ENCODE measurements around the gene PPM1G.
A peak's percentile ranks its signal among the peaks of the same experiment; 100 is the strongest.
"Not testable (repeated sequence)": the region's sequence is repeated elsewhere in the genome, so short reads cannot be mapped to it uniquely, and the experiment has no call there.

PPM1G gene

DNA sequence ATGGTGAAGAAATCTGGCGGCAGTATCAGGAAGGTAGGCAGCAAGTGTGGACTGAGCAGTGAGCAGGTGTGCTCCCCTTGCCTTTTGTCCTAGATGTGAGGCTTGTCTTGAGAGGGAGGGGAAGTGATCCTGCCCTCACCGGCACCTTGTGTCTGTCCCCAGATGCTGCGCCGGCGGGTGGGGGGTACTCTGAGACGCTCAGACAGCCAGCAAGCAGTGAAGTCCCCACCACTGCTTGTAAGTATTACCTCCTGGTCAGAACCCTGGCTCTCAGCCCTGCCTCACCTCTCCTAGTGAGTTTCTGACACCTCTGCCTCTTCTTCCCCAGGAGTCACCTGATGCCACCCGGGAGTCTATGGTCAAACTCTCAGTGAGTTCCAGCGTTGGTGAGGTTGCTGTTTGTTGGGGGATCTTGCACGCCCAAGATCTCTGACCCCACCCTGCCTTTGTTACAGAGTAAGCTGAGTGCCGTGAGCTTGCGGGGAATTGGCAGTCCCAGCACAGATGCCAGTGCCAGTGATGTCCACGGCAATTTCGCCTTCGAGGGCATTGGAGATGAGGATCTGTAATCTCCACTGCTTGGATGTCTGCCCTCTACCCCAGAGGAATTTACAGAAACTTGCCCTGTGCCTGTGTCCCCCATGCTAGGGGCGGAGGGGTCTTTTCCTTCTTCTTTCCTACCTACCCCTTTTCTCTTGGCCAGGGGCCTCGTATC lies 33.1 kb downstream of the PPM1G start:
- no peak for DNase-seq (ENCODE audit: low read depth, low spot score)

DNA sequence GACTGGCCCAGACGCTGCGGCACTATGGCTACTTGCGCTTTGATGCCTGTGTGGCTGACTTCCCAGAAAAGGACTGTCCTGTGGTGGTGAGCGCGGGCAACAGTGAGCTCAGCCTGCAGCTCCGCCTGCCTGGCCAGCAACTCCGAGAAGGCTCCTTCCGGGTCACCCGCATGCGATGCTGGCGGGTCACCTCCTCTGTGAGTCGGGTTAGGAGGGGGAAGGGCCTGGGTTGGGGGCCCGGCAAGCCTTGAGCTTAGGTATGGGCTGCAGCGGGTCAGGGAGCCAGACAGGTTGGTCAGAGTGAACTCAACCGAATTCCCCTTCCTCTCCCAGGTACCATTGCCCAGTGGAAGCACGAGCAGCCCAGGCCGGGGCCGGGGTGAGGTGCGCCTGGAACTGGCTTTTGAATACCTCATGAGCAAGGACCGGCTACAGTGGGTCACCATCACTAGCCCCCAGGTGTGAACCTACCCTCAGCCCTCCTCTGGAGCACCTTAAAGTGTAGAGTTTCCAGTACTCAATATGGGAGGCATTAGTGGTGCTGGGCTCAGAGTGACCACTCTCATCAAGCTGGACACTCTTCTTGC lies 33.8 kb downstream of the PPM1G start:
- no peak for DNase-seq (ENCODE audit: low read depth, low spot score)

DNA sequence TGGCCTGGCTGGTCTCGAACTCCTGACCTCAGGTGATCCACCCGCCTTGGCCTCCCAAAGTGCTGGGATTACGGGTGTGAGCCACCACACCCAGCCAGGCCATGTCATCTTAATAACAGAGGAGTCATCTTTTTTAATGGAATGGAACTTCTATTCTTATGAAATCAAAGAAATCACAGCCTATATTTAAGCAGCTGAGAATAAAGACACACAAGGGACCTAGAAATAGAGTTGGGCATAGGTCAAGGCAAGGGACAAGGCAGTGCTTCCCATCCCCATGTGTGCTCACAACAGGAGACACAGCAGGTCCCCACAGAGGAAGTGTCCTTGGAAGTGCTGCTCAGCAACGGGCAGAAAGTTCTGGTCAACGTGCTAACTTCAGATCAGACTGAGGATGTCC lies 35.8 kb downstream of the PPM1G start:
- DNase-seq (ENCODE audit: low read depth, low spot score): no peak

DNA sequence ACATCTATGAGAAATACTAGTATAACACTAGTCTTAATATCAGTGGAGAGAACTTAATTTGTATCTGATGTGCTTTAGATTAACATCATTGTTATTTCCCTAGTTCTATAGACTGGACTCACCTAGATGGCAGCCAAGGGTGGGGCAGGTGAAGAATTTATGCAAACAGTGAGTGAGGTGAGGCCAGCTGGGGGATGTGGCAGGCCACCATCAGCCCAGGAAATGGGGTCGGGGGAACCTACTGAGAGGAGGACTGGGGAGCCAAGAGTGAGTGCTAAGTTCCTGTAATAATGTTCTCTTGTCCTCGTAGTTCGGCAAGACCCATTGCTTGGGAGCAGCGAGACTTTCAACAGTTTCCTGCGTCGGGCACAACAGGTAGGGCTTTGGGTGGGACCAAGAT lies 36.5 kb downstream of the PPM1G start:
- no peak for DNase-seq (ENCODE audit: low read depth, low spot score)

DNA sequence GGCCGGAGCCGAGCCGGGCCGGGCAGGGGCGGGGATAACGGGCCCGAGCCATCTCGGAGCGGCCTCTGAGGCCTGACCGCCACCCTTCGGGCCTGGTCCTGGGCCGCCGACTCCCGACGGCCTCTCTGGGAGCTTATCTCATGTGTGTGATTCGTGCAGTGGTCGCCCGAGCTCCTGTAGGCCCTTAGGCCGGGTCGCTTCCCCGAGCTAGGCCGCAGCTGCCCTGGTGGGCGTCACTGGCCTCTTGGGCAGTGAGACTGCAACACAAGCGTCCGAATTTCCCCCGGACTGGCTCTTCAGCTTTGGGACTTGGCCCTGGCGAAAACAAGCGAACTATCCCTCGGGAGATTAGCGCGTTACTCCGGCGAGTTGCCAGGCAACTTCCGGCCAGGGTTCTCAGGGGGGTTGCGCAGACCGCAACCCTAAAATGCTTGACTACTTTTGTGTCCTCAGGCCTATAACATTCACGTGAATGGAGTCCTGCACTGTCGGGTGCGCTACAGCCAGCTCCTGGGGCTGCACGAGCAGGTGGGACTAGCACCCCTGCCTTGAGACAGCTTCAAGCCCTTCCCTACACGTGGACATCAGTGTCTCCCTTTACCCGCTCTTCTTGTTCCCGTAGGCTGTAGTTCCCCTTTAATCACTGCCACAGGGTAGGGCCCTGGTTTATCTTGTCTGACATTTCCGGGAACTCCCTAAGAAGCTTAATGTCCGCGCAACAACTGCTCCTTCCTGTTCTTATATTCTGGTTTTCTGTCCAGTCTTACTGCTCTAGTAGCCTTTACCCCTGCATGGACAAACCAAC lies 38.4 kb downstream of the PPM1G start:
- peak; percentile 59 for DNase-seq (ENCODE audit: low read depth, low spot score)

DNA sequence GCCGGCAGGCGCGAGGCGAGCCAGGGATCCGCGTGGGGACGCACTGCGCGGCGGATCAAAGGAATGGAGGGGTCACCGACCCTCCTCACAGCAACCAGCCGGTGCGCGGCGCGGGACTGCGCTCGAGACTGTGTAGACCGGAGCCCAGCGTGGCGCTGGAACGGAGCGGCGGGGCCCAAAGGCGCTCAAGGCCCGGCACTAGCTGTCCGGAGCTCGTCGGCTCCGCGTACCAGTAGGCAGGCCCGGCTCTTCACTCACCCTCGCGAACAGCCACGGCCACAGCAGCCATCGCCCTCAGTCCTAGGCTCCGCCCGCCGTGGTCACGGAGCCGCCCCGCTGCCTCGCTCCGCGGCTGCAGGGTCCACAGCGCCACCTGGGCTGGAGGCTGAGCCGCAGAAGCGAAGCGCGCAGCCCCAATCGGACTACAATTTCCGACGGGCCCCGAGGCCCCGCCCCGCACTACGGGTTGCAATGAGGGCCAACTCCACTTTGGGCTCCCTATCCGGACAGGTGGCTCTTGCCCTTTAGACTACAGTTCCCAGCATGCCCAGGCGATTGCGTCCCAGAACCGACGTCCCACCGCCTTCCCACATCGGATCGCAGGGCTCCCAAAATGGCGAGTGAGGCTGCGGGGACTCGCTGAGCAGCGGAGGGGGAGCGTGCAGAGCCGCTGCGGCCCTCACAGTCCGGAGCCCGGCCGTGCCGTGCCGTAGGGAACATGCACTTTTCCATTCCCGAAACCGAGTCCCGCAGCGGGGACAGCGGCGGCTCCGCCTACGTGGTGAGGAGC lies 39.2 kb downstream of the PPM1G start, which contains the start of the genes EIF2B4 and SNX17:
TSS of gene EIF2B4 (minus strand) at position 313 of the 790 bp plus-strand sequence. CDS start at position 289, 24 bp downstream.
TSS of gene SNX17 (plus strand) at position 591 of the 790 bp plus-strand sequence. CDS start at position 719, 128 bp downstream.
- DNase-seq (ENCODE audit: low read depth, low spot score): peak; percentile 99

DNA sequence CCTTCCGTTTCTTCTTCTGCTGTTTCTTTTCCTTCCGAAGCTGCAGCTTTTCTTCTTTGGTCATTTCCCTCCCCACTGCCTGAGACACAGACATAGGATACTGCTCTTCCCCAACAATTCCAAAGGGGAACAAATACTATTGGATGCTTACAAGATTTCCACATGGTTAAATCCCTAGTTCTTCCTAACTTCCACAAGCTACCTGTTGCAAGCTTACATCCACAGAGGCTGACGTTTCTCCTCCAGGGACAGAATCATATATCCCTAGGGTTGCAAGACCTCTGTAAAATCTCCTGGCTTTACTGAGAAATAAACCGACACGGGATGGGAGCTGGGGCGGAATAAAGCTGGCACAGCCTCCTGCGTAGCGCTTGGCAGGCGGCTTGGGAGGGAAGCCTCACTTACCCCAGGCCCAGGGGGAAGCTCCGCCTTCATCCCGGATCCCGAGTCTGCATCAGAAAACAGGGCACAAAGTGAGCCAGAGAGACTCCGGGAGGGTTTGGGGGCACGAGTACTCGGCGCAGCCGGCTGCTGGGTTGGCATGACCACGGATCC lies 39.8 kb downstream of the PPM1G start:
- no peak for DNase-seq (ENCODE audit: low read depth, low spot score)

DNA sequence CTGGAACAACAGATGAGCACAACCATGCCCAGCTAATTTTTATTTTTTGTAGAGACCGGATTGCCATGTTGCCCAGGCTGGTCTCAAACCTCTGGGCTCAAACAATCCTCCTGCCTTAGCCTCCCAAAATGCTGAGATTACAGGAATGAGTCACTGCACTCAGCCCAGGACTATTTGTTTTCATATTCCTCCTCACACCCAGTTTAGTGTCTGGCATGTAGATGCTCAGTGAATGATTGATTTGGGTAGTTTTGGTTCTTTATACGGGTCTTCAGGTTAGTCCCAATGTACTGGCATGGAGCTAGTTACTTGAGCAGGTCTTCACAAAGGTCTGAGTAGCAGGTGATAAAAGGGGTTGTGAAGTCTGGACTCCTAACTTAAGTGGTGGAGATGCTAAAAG lies 45.5 kb downstream of the PPM1G start:
- DNase-seq (ENCODE audit: low read depth, low spot score): no peak

DNA sequence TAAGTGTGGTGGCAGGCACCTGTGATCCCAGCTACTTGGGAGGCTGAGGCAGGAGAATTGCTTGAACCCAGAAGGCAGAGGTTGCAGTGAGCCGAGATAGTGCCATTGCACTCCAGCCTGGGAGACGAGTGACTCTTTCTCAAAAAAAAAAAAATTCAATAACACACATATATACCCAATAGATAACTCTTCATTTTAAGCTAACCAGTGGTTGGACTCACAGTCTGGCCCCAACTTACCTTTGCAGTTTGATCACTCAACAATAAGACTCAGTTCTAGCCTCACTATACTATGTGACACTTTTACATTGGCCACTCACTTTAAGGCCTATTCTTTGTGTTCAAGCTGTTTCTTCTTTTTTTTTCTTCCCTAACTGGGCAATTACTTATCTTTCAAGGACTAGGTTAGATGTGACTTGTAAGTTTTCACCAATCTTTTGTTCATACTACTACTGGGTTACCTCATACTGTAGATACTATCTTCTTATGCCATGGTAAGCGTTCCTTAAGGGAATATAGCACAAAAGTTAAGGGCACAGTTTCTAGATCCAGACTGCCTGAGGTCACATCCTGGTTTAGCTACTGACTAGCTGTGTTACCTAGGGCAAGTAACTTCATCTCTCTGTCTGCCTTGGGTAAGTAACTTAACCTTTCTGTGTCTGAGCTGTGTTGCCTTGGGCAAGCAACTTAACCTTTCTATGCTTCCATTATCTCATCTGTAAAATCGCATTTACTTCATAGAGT lies 46.5 kb downstream of the PPM1G start:
- no peak for DNase-seq (ENCODE audit: low read depth, low spot score)

DNA sequence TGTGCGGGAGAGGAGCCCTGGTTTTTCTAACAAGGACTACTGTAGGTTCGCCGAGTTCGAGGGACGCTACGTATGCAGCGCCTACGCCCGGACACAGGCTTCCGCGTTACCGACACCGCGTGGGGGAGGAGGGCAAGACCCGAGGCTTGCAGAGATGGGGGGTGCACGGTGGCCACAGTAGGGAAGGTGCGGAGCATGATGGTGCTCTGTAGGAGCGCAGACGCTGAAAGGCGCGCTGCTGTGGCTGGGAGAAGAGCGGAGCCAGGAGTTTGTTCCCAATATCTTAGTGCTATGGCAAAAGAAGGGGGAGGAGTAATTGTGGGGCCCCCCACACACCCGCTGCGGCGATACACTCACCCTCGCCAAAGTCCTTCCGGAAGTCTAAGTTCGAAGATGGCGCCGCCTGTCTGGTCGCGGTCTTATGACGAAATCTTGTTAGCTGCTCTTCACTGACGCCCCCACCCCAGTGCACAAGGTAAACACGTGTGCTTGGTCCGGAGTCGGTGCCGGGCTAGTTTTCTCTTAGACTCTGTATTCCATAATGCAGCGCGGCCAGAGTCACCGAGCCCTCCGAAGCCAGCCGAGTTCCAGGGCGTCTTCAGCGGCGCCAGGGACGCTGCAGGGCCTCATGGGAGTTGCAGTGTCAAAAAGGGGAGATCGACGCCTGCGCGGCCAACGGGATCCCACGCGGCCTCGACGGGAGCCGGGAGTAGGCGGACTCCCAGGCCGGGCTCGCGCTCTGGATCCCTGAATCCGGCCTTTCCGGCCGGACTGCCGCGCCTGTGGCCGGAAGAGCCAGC lies 52.8 kb downstream of the PPM1G start, which contains the start of gene GTF3C2:
TSS of gene GTF3C2 (minus strand) at position 383 of the 800 bp plus-strand sequence. CDS start 13,210 bp downstream, outside the sequence.
- peak; percentile 99 for DNase-seq (ENCODE audit: low read depth, low spot score)

DNA sequence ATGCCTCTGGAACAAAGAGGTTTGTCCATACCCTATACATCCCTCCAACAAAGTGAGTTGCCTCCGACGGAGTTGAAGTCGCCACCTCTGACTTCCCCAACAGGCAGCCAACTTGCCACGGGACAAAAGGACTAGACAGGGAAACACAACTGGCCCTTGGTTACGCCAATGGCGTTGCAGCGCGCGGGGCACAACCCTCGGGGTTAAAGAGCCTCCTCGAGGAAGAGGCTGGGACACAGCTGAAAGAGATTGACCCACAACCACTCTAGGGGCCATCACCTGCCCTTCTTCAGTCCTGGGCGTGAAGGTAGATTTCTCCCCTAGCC lies 53.4 kb downstream of the PPM1G start:
- DNase-seq (ENCODE audit: low read depth, low spot score): peak; percentile 79

DNA sequence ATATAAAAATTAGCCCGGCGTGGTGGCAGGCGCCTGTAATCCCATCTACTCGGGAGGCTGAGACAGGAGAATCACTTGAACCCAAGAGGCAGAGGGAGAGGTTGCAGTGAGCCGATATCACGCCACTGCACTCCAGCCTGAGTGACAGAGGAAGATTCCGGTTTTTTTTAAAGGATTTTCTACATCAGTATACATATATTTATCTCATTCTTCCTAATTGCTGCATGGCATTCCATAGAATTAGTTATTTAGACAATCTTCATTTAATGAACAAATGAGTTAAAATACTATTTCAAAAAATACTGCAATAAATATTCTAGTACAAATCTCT lies 54.8 kb downstream of the PPM1G start:
- DNase-seq (ENCODE audit: low read depth, low spot score): no peak

DNA sequence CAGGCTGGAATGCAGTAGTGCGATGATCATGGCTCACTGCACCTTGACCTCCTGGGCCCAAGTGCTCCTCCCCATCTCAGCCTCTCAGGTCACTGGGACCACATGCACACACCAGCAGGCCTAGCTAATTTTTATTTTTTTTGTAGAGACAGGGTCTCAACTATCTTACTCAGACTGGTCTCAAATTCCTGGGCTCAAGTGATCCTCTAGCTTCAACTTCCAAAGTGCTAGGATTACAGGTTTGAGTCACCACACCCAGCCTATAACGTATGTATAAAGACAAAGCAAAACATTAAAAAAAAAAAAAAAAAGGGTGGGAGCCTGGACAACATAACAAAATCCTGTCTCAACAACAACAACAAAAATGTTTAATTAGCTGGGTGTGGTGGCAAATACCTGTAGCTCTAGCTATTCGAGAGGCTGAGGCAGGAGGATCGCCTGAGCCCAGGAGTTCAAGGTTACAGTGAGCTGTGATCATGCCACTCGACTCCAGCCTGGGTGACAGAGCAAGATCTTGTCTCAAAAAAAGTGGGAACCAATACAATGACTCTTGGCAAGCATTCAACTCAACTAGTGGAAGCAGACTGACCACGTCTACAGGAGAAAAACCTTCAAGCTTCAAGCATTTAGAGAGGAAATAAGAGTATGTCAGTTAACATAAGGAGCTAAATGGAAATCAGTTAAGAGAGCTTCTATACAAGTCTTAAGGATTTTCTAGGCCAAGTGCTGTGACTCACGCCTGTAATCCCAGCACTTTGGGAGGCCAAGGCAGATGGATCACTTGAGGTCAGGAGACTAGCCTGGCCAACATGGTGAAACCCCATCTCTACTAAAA lies 55.4 kb downstream of the PPM1G start:
- DNase-seq (ENCODE audit: low read depth, low spot score): no peak

DNA sequence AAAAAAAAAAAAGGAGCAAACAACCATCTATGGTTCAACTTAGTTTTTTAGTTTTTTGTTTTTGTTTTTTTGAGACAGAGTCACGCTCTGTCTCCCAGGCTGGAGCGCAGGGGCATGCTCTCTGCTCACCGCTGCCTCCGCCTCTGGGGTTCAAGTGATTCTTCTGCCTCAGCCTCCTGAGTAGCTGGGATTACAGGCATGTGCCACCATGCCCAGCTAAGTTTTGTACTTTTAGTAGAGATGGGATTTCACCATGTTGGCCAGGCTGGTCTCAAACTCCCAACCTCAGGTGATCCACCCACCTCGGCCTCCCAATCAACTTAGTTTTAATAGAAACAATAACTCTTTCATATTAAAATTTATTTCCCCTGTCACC lies 56.0 kb downstream of the PPM1G start:
- not testable (repeated sequence) for DNase-seq (ENCODE audit: low read depth, low spot score)

DNA sequence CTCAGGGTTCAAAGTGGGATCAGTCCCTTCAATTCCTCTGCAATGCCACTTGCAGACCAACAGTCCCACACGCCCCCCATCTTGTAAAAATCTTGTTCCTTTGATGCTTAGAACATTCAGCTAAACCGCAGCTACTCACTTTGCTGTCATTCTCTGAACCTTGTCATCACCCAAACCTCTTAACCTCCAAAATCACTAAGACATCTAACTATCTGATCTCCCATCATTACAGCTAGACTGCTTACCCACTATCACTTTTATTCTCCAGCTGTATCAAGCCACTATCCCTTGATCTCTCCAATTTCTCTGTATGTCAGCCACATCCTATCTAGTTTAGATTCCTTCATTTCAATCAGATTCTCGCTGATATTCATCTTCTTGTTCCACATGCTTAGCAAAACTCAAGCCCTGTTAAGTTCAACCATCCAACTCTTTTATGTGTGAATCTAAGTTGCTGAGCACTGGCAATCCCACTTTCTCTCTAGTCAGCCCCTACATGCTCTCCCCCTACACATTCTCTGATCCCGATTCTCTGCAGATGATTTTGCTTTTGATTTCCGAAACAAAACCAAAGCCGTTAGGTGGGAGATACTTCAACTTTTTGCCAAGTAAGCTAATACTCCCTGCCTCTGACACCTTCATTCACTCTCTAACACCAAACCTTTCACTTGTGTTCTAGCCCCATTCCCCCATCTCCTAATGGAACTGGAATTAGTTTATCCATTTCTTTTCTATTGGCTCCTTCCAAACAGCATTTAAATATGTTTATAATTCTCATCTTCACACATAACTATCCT lies 57.4 kb downstream of the PPM1G start:
- DNase-seq (ENCODE audit: low read depth, low spot score): no peak

DNA sequence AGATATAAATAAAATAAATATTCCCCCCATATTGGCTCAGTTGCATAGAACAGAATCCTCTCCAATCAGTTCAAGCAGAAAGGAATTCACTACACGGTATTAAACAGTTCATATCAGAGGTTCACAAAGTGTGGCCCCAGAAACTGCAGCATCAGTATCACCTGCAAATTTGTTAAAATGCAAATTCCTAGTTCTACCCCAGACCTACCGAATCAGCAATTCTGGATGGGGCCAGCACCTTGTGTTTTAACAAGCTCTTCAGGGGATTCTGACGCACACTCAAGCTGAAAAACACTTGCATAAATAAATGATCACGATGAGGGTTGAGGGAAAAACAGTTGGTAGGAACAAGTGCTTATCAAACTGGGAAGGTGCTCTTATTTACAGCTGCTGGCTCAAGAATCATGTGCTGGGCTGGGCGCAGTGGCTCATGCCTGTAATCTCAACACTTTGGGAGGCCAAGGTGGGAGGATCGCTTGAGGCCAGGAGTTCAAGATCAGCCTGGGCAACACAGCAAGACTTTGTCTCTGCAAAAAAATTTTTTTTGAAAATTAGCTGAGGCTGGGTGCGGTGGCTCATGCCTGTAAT lies 59.2 kb downstream of the PPM1G start:
- DNase-seq (ENCODE audit: low read depth, low spot score): no peak

DNA sequence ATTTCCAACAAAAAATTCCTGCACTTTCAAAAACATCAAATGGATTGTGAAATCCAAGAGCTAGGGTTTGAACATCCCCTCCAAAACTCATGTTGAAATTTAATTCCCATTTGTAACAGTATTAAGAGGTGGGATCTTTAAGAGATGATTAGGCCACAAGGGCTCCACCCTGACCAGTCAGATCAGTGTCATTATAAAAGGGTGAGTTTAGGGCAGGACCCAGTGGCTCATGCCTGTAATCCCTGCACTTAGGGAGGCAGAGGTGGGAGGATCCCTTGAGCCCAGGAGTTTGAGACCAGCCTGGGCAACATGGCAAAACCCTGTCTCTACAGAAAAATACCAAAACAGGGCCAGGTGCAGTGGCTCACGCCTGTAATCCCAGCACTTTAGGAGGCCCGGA lies 61.8 kb downstream of the PPM1G start:
- no peak for DNase-seq (ENCODE audit: low read depth, low spot score)

DNA sequence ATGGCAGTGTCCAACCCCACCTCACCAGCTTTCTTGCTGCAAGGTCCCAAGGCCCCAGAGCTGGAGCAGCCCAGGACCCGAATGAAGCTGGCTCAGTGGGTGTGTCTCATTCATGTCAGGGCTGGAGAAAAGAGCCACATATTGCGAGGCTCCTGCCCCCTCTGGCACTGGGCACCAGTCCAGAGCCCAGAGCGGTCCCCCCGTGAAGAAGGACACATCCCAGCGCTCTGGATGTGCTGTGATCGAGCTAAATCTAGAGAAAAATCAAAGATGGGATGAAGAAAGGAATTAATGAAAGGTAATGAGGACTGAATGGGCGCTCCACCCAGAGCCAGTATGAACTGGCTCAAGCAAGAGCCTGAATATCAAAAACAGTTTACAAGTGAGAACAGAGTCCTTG lies 73.2 kb downstream of the PPM1G start:
- no peak for DNase-seq (ENCODE audit: low read depth, low spot score)

Data from ELF-1 (cell line).